NK-92 treated with Interleukin-12 subunit alpha and Interleukin-12 subunit beta, amount 100 ng/mL, for 24 hours (cell line): Measurements from ENCODE around the gene PCDHA10.
"Not testable (repeated sequence)": the region's sequence is repeated elsewhere in the genome, so short reads cannot be mapped to it uniquely, and the experiment has no call there.

Experiments
- DNase-seq: peaks from one replicate; lab custom pipeline; 2025; lab: John Stamatoyannopoulos, UW

Gene PCDHA10

DNA sequence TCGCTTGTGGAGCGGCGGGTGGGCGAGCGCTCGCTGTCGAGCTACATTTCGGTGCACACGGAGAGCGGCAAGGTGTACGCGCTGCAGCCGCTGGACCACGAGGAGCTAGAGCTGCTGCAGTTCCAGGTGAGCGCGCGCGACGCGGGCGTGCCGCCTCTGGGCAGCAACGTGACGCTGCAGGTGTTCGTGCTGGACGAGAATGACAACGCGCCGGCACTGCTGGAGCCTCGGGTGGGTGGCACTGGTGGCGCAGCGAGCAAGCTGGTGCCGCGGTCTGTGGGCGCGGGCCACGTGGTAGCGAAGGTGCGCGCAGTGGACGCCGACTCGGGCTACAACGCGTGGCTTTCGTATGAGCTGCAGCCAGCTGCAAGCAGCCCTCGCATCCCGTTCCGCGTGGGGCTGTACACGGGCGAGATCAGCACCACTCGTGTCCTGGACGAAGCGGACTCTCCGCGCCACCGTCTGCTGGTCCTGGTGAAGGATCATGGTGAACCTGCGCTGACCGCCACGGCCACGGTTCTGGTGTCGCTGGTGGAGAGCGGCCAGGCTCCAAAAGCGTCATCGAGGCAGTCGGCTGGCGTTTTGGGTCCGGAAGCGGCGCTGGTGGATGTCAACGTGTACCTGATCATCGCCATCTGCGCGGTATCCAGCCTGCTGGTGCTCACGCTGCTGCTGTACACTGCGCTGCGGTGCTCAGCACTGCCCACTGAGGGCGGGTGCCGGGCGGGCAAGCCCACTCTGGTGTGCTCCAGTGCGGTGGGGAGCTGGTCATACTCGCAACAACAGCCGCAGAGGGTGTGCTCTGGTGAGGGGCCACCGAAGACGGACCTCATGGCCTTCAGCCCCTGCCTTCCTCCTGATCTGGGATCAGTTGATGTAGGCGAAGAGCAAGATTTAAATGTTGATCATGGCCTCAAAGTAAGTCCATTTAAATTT lies 12.6 kb upstream of the PCDHA10 start:
- DNase-seq: no peak

DNA sequence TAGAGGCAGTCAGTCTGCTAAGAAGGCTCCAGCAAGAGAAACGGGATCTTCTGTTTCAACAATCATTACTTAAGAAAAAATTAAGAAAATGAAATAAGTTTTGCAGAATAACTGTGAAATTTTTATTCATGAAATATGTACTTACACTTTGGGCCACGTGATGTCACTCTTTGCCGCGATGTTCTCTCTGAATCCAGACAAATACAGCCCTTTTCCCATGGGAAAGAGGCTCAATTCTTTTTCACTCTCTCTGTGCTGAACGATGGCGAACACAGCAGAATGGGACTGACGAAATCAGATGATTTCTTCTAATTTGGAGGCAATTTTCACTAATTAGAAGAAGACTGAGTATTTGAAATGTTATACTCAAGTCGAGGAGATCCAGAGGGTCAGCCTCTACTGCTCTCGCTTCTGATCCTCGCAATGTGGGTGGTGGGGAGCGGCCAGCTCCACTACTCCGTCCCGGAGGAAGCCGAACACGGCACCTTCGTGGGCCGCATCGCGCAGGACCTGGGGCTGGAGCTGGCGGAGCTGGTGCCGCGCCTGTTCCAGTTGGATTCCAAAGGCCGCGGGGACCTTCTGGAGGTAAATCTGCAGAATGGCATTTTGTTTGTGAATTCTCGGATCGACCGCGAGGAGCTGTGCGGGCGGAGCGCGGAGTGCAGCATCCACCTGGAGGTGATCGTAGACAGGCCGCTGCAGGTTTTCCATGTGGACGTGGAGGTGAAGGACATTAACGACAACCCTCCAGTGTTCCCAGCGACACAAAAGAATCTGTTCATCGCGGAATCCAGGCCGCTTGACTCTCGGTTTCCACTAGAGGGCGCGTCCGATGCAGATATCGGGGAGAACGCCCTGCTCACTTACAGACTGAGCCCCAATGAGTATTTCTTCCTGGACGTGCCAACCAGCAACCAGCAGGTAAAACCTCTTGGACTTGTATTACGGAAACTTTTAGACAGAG lies 7.3 kb upstream of the PCDHA10 start, which contains the start of gene PCDHA9:
PCDHA9 (plus strand) TSS at position 244 of the 964 bp plus-strand sequence; CDS start at position 358, 114 bp downstream.
- not testable (repeated sequence) for DNase-seq

DNA sequence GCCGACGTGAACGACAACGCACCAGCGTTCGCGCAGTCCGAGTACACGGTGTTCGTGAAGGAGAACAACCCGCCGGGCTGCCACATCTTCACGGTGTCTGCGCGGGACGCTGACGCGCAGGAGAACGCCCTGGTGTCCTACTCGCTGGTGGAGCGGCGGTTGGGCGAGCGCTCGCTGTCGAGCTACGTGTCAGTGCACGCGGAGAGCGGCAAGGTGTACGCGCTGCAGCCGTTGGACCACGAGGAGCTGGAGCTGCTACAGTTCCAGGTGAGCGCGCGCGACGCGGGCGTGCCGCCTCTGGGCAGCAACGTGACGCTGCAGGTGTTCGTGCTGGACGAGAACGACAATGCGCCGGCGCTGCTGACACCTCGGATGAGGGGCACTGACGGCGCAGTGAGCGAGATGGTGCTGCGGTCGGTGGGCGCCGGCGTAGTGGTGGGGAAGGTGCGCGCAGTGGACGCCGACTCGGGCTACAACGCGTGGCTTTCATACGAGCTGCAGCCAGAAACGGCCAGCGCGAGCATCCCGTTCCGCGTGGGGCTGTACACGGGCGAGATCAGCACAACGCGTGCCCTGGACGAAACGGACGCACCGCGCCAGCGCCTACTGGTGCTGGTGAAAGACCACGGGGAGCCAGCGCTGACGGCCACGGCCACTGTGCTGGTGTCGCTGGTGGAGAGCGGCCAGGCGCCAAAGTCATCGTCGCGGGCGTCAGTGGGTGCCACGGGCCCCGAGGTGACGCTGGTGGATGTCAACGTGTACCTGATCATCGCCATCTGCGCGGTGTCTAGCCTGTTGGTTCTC lies 5.7 kb upstream of the PCDHA10 start:
- not testable (repeated sequence) for DNase-seq

DNA sequence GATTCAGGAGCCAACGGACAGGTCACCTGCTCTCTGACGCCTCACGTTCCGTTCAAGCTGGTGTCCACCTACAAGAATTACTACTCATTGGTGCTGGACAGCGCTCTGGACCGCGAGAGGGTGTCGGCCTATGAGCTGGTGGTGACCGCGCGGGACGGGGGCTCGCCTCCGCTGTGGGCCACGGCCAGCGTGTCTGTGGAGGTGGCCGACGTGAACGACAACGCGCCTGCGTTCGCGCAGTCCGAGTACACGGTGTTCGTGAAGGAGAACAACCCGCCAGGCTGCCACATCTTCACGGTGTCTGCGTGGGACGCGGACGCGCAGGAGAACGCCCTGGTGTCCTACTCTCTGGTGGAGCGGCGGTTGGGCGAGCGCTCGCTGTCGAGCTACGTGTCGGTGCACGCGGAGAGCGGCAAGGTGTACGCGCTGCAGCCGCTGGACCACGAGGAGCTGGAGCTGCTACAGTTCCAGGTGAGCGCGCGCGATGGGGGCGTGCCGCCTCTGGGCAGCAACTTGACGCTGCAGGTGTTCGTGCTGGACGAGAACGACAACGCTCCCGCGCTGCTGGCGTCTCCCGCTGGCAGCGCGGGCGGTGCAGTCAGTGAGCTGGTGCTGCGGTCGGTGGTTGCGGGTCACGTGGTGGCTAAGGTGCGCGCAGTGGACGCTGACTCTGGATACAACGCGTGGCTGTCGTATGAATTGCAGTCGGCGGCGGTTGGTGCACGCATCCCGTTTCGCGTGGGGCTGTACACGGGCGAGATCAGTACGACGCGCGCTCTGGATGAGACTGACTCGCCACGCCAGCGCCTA lies 1.7 kb downstream of the PCDHA10 start:
- DNase-seq: no peak

DNA sequence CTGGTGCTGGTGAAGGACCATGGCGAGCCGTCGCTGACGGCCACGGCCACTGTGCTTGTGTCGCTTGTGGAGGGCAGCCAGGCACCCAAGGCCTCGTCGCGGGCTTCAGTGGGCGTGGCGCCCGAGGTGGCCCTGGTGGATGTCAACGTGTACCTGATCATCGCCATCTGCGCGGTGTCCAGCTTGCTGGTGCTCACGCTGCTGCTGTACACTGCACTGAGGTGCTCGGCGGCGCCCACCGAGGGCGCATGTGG lies 2.2 kb downstream of the PCDHA10 start:
- DNase-seq: no peak

DNA sequence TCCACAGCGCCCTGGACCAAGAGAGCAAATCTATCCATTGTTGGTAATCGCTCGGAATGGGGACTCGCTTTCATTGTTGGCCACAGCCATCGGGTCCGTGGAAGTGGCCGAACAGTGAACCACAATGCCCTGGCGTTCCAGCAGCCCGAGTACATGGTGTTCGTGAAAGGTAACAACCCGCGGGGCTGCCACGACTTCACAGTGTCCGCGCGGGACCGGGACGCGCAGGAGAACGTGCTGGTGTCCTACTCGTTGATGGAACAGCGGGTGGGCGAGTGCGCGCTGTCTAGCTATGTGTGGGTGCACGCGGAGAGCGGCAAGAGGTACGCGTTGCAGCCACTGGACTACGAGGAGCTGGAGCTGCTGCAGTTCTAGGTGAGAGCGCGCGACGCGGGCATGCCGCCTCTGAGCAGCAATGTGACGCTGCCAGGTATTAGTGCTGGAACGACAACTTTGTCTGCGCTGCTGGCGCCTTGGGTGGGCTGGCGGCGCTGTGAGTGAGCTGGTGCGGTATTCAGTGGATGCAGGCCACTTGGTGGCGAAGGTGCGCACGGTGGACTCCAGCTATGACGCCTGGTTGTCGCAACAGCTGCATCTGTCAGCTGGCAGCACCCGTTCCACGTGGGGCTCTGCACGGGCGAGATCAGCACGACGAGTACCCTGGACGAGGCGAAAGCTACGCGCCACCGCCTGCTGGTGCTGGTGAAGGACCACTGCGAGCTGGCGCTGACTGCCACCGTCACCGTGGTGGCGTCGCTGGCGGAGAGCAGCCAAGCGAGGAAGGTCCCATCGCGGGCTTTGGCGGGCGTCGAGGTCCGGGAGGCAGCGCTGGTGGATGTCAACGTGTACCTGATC lies 7.0 kb downstream of the PCDHA10 start:
- DNase-seq: no peak

DNA sequence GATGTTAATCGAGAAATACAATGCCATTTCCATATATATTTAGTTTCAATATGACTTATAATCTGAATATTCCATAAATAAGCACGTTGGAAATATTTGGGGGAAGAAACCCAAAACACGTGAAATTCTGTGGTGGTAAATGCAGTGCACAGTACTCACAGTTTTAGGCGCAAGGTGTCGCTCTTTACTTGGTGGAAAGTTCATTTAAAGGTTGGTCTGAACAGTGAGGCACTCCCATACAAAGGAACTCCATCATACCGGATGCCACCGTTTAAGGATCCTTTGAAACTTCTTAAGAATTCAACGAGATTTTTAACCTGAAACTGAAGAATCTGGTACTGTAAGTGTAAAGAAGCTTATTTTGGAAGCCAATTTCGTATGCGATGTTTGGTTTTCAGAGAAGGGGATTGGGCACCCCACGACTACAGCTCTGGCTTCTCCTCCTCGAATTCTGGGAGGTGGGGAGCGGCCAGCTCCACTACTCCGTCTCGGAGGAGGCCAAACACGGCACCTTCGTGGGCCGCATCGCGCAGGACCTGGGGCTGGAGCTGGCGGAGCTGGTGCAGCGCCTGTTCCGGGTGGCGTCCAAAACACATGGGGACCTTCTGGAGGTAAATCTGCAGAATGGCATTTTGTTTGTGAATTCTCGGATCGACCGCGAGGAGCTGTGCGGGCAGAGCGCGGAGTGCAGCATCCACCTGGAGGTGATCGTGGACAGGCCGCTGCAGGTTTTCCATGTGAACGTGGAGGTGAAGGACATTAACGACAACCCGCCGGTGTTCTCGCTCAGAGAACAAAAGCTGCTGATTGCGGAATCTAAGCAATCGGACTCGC lies 13.2 kb downstream of the PCDHA10 start, which contains the start of gene PCDHA11:
PCDHA11 (plus strand) TSS at position 237 of the 834 bp plus-strand sequence; CDS start at position 384, 147 bp downstream.
- no peak for DNase-seq

DNA sequence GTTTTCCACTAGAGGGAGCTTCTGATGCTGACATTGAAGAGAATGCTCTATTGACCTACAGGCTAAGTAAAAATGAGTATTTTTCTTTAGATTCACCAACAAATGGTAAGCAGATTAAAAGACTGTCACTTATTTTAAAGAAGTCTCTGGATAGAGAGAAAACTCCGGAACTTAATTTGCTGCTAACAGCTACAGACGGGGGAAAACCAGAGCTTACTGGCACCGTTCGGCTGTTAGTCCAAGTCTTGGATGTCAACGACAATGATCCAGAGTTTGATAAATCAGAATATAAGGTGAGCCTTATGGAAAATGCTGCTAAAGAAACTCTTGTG lies 13.8 kb downstream of the PCDHA10 start:
- DNase-seq: no peak

DNA sequence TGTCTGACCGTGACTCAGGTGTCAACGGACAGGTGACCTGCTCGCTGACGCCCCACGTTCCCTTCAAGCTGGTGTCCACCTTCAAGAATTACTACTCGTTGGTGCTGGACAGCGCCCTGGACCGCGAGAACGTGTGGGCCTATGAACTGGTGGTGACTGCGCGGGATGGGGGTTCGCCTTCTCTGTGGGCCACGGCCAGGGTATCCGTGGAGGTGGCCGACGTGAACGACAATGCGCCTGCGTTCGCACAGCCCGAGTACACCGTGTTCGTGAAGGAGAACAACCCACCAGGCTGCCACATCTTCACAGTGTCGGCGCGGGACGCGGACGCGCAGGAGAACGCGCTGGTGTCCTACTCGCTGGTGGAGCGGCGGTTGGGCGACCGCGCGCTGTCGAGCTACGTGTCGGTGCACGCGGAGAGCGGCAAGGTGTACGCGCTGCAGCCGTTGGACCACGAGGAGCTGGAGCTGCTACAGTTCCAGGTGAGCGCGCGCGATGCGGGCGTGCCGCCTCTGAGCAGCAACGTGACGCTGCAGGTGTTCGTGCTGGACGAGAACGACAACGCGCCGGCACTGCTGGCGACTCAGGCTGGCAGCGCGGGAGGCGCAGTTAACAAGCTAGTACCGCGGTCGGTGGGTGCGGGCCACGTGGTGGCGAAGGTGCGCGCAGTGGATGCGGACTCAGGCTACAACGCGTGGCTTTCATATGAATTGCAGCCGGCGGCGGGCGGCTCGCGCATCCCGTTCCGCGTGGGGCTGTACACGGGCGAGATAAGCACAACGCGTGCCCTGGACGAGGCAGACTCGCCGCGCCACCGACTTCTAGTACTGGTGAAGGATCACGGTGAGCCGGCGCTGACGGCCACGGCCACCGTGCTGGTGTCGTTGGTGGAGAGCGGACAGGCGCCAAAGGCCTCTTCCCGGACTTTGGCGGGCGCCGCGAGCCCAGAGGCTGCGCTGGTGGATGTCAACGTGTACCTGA lies 14.8 kb downstream of the PCDHA10 start:
- DNase-seq: no peak

DNA sequence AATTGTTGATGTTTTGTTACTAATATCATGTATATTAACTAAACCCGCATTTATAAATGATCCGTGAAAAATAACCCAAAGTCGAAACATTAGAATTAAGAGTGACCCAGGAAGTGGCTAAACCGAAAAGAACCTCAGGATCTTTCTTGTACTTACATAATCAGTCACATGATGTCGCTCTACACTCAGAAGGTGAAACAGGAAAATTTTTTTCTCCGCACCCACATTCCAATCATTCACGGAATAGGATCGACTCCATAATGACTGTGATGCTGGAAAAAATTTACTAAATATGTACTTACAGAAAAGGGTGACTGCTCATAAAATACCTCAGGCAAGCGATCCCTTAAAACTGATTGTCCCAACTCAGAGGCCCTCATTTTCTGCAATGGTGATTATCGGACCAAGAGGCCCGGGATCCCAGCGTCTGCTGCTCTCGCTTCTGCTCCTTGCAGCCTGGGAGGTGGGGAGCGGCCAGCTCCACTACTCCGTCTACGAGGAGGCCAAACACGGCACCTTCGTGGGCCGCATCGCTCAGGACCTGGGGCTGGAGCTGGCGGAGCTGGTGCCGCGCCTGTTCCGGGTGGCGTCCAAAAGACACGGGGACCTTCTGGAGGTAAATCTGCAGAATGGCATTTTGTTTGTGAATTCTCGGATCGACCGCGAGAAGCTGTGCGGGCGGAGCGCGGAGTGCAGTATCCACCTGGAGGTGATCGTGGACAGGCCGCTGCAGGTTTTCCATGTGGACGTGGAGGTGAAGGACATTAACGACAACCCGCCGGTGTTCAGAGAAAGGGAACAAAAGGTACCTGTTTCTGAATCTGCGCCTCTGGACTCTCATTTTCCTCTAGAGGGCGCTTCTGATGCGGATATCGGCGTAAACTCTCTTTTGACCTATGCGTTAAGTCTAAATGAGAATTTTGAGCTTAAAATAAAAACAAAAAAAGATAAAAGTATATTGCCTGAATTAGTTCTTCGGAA lies 19.7 kb downstream of the PCDHA10 start, which contains the start of gene PCDHA12:
PCDHA12 (plus strand) TSS at position 224 of the 981 bp plus-strand sequence; CDS start at position 389, 165 bp downstream.
- DNase-seq: no peak

DNA sequence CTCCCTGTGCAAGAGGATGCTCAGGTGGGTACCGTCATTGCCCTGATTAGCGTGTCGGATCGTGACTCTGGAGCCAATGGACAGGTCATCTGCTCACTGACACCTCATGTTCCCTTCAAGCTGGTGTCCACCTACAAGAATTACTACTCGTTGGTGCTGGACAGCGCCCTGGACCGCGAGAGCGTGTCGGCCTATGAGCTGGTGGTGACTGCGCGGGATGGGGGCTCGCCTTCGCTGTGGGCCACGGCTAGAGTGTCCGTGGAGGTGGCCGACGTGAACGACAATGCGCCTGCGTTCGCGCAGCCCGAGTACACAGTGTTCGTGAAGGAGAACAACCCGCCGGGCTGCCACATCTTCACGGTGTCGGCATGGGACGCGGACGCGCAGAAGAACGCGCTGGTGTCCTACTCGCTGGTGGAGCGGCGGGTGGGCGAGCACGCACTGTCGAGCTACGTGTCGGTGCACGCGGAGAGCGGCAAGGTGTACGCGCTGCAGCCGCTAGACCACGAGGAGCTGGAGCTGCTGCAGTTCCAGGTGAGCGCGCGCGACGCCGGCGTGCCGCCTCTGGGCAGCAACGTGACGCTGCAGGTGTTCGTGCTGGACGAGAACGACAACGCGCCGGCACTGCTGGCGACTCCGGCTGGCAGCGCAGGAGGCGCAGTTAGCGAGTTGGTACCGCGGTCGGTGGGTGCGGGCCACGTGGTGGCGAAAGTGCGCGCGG lies 21.0 kb downstream of the PCDHA10 start:
- DNase-seq: not testable (repeated sequence)

DNA sequence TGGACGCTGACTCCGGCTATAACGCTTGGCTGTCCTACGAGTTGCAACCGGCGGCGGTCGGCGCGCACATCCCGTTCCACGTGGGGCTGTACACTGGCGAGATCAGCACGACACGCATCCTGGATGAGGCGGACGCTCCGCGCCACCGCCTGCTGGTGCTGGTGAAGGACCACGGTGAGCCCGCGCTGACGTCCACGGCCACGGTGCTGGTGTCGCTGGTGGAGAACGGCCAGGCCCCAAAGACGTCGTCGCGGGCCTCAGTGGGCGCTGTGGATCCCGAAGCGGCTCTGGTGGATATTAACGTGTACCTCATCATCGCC lies 21.5 kb downstream of the PCDHA10 start:
- no peak for DNase-seq

DNA sequence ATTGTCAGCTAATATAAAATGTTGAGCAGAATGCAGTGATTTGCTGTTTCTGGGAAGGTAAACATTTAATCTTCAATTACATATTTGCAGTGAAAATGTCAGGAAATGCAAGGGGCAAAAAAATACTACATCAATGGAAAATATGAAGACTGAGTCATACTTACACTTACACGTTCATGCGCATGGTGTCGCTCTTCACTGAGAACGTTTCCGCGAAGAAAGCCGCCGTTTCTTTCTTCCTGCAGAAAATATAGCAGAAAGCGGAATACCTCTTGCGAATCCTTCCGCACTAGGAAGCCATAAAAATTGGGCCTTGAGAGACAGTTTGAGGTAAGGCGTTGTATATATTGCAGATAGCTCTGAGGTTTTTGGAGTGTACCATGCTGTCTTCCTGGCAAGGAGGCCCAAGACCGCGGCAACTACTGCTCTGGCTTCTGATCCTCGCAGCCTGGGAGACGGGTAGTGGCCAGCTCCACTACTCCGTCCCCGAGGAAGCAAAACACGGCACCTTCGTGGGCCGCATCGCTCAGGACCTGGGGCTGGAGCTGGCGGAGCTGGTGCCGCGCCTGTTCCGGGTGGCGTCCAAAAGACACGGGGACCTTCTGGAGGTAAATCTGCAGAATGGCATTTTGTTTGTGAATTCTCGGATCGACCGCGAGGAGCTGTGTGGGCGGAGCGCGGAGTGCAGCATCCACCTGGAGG lies 26.3 kb downstream of the PCDHA10 start, which contains the start of gene PCDHA13:
PCDHA13 (plus strand) TSS at position 236 of the 702 bp plus-strand sequence; CDS start at position 381, 145 bp downstream.
- no peak for DNase-seq

DNA sequence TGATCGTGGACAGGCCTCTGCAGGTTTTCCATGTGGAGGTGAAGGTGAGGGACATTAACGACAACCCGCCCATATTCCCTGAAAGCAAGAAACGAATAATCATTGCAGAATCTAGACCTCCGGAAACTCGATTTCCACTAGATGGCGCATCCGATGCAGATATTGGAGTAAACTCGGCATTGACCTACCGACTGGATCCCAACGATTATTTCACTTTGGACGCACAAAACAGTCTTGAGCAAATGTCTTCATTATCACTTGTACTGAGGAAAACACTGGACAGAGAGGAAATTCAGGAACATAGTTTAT lies 26.8 kb downstream of the PCDHA10 start:
- DNase-seq: no peak

DNA sequence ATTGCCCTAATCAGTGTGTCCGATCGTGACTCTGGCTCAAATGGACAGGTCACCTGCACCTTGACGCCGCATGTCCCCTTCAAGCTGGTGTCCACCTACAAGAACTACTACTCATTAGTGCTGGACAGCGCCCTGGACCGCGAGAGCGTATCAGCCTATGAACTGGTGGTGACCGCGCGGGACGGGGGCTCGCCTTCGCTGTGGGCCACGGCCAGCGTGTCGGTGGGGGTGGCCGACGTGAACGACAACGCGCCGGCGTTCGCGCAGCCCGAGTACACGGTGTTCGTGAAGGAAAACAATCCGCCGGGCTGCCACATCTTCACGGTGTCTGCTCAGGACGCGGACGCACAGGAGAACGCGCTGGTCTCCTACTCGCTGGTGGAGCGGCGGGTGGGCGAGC lies 27.7 kb downstream of the PCDHA10 start:
- DNase-seq: no peak
